ENCODE measurements around the gene AGR3. TPM values are rescaled to one million over a fixed set of nuclear protein-coding genes. Genes with fewer than 3 reads are reported as not detected.

AGR3 gene
- not detected in 2 replicates for total RNA-seq

GRCh38 chr7:16881844-16882243 lies at the start of gene AGR3:
TSS of gene AGR3 (minus strand) at chr7:16881983. CDS start at chr7:16878618, 3,365 bp downstream.

Small RNA genes within 50 kb of the gene (small RNA-seq; reads per million reads assigned to genes)
- not detected for gene AC098592.2

Other genes starting within 250 kb of the AGR3 start
- gene ANKMY2, start 236.2 kb downstream of the AGR3 start, total RNA-seq, result 12.5 and 17.6 TPM in 2 replicates
- 96.3 and 120 TPM in 2 replicates for gene BZW2, start 235.8 kb downstream of the AGR3 start, total RNA-seq
- gene TSPAN13, start 128.2 kb downstream of the AGR3 start, total RNA-seq, result 0.39 and 1.1 TPM in 2 replicates
- not detected in 2 replicates for gene AGR2, start 77.0 kb downstream of the AGR3 start, total RNA-seq

Data from subcutaneous preadipocyte (primary cell).